GM18907 (cell line): ENCODE results near the gene MAP1B.

ENCODE experiments used
- ATAC-seq: cut with Tn5 transposase; IDR thresholded peaks from one replicate; pipeline ENCODE4 v1.9.1; 2021; ENCODE audit warnings: mild to moderate bottlenecking, moderate library complexity; ENCODE audit not compliant: unreplicated experiment

MAP1B gene

GRCh38 chr5:72187388-72188075, 80.3 kb downstream of the MAP1B start:
- no peak for ATAC-seq

- ATAC-seq: no peak
These were observed 80.9 kb downstream of the MAP1B start for GRCh38 chr5:72188166-72188565.

- no peak for ATAC-seq
These were observed 81.9 kb downstream of the MAP1B start for GRCh38 chr5:72189146-72189545.

GRCh38 chr5:72191404-72191803, 84.1 kb downstream of the MAP1B start:
- ATAC-seq: no peak

- ATAC-seq: peak; percentile 96
These were observed 87.6 kb downstream of the MAP1B start for GRCh38 chr5:72194846-72195245.

- ATAC-seq: no peak
These were observed 88.3 kb downstream of the MAP1B start for GRCh38 chr5:72195581-72195980.

GRCh38 chr5:72197393-72197792, 90.1 kb downstream of the MAP1B start:
- ATAC-seq: no peak

- ATAC-seq: no peak
These were observed 92.4 kb downstream of the MAP1B start for GRCh38 chr5:72199681-72200080.

GRCh38 chr5:72202331-72202825, 95.1 kb downstream of the MAP1B start:
- no peak for ATAC-seq

- no peak for ATAC-seq
These were observed 96.1 kb downstream of the MAP1B start for GRCh38 chr5:72203251-72203845.

- no peak for ATAC-seq
These were observed 97.7 kb downstream of the MAP1B start for GRCh38 chr5:72204946-72205345.

GRCh38 chr5:72205431-72206009, 98.2 kb downstream of the MAP1B start:
- ATAC-seq: no peak

- ATAC-seq: no peak
These were observed 98.9 kb downstream of the MAP1B start for GRCh38 chr5:72206160-72206559.

- ATAC-seq: no peak
These were observed 99.7 kb downstream of the MAP1B start for GRCh38 chr5:72206994-72207393.

- no peak for ATAC-seq
These were observed 101.2 kb downstream of the MAP1B start for GRCh38 chr5:72208324-72208926.

GRCh38 chr5:72209147-72210115, 102.2 kb downstream of the MAP1B start:
- no peak for ATAC-seq

GRCh38 chr5:72210888-72211678, 103.8 kb downstream of the MAP1B start:
- no peak for ATAC-seq

GRCh38 chr5:72212171-72212570, 104.9 kb downstream of the MAP1B start:
- ATAC-seq: no peak

- no peak for ATAC-seq
These were observed 106.2 kb downstream of the MAP1B start for GRCh38 chr5:72213482-72213881.

- ATAC-seq: no peak
These were observed 106.9 kb downstream of the MAP1B start for GRCh38 chr5:72214168-72214567.
